K562 (cell line): ENCODE results near the gene HSF2. TPM values are rescaled to one million over a fixed set of nuclear protein-coding genes. Genes with fewer than 3 reads are reported as not detected.
A peak's percentile ranks its signal among the peaks of the same experiment; 100 is the strongest.

ENCODE experiments used
- polyA plus RNA-seq, 8 experiments: library from polyadenylated mRNA; depleted of rRNA in 4 of 8; stranded (reverse) in 5 of 8; unstranded in 3 of 8; fragments of >200 nt; fragmentation: Nextera tagmentation in 2 of 8; fragmentation: Illumina TruSeq in 1 of 8; extraction: Ambion mirVana in 2 of 8; extraction: Trizol in 1 of 8; gene quantifications; 2 replicates each; pipeline versions ENCODE4 v1.2.1 to v1.2.3, GENCODE V29; 2011 to 2014; ENCODE audit warnings: inconsistent platforms in 1 of 8, missing spikeins in 1 of 8
- total RNA-seq, 7 experiments: library from RNA; depleted of rRNA in 6 of 7; stranded (reverse); fragments of >200 nt in 6 of 7; fragmentation: Illumina TruSeq in 2 of 7; extraction: Trizol in 2 of 7; gene quantifications; 2 replicates each; pipeline versions ENCODE4 v1.2.1 to v1.2.3, GENCODE V29; 2011 to 2021; ENCODE audit warnings: low replicate concordance in 1 of 7
- TF ChIP-seq, protein P1 (sequence below): sonication (generic); formaldehyde crosslinking; IDR thresholded peaks from 2 replicates; pipeline ENCODE4 v1.8.0; 2023; ENCODE audit warnings: mild to moderate bottlenecking, missing genetic modification reagents
- TF ChIP-seq, protein P2 (sequence below): sonication (generic); formaldehyde crosslinking; IDR thresholded peaks from 2 replicates; pipeline ENCODE4 v1.8.0; 2022; ENCODE audit warnings: mild to moderate bottlenecking, missing genetic modification reagents
- TF ChIP-seq, protein P3 (sequence below), 2 experiments: fragments of 450-650 bp in 1 of 2; sonication (generic) in 1 of 2; formaldehyde crosslinking in 1 of 2; IDR thresholded peaks; 2 replicates each; pipeline versions ENCODE4 v1.7.1 to v1.9.0; 2016 to 2022; ENCODE audit warnings: inconsistent platforms in 1 of 2, mild to moderate bottlenecking in 1 of 2, missing genetic modification reagents in 1 of 2

Gene HSF2
- total and polyA plus RNA-seq, 9 of the 15 experiments (the other 6 are each of a cell fraction or from before 2014, with no cell fraction given): 19.1 to 73.1 (median 29.2) TPM

DNA sequence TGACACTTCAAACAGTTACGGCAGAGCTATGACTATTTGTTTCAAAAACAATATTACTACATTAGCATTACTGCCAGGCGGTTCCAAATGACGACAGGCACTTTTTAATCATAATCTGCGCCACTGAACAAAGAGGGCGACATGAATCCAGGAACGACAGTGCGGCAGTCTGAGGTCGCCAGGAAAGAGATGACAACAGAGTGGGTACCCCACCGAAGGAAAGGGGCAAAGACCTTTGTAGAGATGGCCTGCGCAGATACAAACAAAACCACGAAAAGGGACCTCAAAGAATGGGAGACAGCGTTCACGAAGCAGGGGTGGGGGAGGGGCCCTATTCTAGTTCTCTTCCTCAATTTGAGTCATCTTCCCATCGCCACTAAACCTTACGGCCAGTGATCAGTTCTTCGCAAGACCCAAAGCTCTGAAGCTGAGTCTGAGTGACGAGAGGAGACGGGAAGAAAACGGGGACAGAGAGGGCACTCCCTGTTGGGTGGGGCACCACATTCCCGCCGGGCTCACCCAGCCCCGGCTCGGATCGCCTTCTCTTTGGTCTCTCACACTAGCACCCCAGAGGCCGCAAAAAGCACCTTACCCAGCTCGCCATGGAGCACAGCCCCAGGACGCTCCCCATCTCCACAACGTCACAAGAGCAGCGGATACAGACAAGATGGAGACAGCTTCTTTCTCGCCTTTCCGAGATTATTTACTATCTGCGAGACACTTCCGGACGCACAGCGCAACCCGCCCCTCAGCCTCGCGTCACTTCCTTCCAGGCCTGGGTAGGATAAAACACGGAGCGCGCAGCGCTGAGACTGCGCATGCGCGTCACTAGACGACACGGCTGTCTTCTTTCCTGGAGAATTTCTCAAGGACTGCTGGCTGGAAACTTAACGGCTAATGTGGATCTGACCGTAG is 71.9 kb downstream of the HSF2 start, which contains the start of gene SERINC1 (continued):
- TF ChIP-seq, protein P1, sequence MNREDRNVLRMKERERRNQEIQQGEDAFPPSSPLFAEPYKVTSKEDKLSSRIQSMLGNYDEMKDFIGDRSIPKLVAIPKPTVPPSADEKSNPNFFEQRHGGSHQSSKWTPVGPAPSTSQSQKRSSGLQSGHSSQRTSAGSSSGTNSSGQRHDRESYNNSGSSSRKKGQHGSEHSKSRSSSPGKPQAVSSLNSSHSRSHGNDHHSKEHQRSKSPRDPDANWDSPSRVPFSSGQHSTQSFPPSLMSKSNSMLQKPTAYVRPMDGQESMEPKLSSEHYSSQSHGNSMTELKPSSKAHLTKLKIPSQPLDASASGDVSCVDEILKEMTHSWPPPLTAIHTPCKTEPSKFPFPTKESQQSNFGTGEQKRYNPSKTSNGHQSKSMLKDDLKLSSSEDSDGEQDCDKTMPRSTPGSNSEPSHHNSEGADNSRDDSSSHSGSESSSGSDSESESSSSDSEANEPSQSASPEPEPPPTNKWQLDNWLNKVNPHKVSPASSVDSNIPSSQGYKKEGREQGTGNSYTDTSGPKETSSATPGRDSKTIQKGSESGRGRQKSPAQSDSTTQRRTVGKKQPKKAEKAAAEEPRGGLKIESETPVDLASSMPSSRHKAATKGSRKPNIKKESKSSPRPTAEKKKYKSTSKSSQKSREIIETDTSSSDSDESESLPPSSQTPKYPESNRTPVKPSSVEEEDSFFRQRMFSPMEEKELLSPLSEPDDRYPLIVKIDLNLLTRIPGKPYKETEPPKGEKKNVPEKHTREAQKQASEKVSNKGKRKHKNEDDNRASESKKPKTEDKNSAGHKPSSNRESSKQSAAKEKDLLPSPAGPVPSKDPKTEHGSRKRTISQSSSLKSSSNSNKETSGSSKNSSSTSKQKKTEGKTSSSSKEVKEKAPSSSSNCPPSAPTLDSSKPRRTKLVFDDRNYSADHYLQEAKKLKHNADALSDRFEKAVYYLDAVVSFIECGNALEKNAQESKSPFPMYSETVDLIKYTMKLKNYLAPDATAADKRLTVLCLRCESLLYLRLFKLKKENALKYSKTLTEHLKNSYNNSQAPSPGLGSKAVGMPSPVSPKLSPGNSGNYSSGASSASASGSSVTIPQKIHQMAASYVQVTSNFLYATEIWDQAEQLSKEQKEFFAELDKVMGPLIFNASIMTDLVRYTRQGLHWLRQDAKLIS (CRISPR knock-in tag): peak; percentile 86; the same call in 1 of the 2 replicates
- TF ChIP-seq, protein P2, sequence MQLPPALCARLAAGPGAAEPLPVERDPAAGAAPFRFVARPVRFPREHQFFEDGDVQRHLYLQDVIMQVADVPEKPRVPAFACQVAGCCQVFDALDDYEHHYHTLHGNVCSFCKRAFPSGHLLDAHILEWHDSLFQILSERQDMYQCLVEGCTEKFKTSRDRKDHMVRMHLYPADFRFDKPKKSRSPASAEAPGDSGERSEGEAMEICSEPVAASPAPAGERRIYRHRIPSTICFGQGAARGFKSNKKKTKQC (CRISPR knock-in tag): peak; percentile 77; the same call in 1 of the 2 replicates
- TF ChIP-seq, protein P3, sequence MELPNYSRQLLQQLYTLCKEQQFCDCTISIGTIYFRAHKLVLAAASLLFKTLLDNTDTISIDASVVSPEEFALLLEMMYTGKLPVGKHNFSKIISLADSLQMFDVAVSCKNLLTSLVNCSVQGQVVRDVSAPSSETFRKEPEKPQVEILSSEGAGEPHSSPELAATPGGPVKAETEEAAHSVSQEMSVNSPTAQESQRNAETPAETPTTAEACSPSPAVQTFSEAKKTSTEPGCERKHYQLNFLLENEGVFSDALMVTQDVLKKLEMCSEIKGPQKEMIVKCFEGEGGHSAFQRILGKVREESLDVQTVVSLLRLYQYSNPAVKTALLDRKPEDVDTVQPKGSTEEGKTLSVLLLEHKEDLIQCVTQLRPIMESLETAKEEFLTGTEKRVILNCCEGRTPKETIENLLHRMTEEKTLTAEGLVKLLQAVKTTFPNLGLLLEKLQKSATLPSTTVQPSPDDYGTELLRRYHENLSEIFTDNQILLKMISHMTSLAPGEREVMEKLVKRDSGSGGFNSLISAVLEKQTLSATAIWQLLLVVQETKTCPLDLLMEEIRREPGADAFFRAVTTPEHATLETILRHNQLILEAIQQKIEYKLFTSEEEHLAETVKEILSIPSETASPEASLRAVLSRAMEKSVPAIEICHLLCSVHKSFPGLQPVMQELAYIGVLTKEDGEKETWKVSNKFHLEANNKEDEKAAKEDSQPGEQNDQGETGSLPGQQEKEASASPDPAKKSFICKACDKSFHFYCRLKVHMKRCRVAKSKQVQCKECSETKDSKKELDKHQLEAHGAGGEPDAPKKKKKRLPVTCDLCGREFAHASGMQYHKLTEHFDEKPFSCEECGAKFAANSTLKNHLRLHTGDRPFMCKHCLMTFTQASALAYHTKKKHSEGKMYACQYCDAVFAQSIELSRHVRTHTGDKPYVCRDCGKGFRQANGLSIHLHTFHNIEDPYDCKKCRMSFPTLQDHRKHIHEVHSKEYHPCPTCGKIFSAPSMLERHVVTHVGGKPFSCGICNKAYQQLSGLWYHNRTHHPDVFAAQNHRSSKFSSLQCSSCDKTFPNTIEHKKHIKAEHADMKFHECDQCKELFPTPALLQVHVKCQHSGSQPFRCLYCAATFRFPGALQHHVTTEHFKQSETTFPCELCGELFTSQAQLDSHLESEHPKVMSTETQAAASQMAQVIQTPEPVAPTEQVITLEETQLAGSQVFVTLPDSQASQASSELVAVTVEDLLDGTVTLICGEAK (IDR thresholded peaks at IDR 0.05): peak; percentile 91
- TF ChIP-seq, protein P3 (CRISPR knock-in tag; IDR thresholded peaks at IDR 0.05): no peak
